HG03025 (cell line): ENCODE measurements around the gene GPR153.
"Not testable (repeated sequence)": the region's sequence is repeated elsewhere in the genome, so short reads cannot be mapped to it uniquely, and the experiment has no call there.

Experiments
- ATAC-seq: cut with Tn5 transposase; IDR thresholded peaks from one replicate; pipeline ENCODE4 v1.9.1; 2021; ENCODE audit warnings: mild to moderate bottlenecking, moderate library complexity; ENCODE audit not compliant: unreplicated experiment, low FRiP score

GPR153 gene

DNA sequence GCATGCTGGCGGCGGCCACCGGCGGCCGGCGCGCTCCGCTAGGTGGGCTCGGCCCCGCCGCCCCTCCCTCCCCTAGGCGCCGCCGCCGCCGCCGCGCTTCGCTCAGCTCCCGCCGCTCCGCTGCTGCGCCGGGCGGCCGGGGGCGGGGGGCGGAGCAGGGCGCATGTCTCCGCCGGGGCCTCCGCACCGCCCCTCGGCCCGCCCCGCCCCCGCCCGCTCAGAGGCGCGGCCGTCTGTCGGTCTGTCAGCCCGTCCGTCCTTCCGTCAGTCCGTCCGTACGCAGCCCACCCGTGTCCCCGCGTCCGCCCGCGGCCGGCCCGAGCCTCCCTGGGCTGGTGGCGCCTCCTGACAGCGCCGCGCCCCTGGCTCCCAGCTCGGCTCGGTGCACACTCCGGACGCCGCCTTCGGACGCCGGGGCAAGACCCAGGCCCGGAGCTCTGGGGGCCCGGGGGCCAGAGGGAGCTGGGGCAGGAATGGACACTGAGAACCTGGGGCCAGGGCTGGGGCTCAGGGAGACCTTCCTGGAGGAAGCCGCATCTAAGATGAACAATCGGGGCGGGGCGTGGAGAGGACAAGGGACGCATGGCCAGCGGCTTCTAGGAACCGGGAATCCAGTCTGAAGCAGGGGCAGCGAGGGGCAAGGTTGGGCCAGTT lies at the start of gene GPR153:
GPR153 (minus strand) TSS at position 138 of the 654 bp plus-strand sequence. CDS start 6,193 bp downstream, outside the sequence.
- no peak for ATAC-seq

DNA sequence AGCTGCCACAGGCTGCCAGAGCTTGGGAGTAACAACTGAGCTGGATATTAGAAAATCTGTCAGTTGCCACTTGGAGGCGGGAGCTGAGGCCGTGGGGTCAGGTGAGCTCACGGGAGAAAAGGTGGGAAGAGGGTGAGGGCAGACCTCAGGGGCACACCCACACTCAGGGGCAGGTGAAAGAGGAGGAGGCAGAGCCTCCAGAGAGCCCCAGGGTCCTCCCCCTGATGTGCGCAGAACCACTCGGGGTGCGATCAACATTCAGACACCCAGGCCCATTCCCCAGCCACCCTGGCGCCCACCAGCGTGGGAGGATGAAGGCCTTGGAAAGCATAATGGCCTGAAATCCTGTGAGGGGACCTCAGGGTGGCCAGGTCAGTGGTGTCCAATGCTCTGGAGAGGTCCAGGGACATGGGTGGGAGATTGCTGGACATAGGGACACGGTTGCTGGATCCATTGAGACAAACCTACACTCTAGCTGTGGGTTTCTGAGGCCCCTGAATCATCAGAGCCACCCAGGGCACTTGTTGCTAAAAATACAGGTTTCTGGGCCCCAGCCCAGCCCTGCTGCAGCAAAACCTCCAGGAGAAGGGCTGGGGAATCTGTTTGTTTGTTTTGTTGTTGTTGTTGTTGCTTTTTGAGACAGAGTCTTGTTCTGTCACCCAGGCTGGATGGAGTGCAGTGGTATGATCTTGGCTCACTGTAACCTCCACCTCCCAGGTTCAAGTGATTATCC lies 49.4 kb upstream of the GPR153 start:
- no peak for ATAC-seq

DNA sequence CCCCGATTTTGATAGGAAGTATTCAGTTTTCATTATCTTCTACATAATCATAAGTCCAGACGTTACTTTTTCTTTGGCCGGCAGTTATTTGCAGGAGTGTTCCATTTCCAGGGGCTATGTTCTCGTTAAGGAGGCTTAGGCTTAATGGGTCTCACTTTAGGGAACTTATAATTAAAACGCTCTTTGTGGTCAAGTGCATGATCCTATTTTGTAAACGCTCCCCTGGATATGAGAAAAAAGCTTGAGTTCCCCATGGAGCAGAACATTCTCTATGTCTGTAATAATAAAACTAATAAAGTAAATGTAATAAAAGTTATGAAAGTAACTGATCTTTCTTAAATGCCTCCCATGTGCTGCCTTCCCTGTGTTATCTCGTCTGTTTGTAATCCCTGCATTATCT lies 48.7 kb upstream of the GPR153 start:
- no peak for ATAC-seq

DNA sequence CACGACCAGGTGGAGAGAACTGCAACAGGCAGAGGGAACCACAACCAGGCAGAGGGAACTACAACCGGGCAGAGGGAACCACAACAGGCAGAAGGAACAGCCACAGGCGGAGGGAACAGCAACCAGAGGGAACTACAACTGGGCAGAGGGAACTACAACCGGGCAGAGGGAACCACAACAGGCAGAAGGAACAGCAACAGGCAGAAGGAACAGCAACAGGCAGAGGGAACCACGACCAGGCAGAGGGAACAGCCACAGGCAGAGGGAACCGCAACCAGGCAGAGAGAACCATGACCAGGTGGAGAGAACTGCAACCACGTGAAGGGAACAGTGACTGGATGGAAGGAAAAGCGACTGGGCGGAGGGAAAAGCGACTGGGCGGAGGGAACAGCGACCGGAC lies 47.6 kb upstream of the GPR153 start:
- no peak for ATAC-seq

DNA sequence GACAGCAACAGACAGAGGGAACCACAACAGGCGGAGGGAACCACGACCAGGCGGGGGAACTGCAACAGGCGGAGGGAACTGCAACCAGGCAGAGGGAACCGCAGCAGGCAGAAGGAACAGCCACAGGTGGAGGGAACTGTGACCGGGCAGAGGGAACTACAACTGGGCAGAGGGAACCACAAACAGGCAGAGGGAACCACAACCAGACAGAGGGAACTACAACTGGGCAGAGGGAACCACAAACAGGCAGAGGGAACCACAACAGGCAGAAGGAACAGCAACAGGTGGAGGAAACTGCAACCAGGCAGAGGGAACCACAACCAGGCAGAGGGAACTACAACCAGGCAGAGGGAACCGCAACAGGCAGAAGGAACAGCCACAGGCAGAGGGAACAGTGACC lies 46.8 kb upstream of the GPR153 start:
- not testable (repeated sequence) for ATAC-seq

DNA sequence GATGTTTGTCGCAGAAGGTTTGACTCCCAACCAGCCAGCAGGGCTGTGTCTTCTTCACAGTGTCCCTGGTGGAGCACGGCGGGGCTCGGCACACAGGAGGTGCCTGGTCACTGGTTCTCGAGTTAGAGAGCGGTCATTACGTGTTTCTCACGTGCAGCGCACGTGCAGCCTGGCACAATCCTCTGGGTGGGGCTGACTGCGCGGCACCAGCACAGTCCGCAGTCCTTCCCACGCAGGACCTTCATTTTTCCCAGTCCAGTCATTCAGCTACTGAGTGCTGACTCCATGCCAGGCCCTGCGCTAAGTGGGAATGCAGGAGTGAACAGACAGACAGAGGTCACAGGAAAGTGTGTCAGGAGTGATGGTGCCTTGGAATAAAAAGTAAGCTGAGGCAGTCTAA lies 46.2 kb upstream of the GPR153 start:
- no peak for ATAC-seq

DNA sequence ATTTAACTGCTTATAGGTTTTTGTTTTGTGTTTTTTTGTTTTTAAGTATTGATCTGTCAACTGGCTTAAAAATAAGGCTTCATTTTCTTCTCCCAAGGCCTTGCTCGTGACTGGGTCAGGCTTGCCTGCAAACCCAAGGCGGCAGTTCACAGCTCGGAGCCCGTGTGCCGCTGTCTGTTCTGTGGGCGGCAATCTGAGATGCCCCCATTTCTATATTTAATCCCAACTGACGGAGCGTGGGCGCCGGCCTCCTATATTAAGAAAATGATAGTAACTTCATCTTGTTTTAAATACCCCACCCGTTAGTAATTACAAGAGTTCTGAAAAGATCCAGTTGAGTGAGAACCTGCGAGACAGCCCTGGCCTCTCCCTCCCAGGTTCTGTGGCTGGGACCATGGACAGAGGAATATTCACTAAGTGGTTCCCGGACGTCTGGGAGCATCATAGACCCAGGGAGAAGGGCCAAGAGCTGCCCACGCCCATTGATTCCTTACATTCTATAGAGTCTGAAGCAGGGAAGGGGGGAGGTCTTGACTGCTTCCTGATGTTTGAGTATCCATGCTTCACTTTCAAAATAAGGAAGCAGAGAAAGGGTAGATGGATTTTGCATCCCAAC lies 42.6 kb upstream of the GPR153 start:
- ATAC-seq: no peak

DNA sequence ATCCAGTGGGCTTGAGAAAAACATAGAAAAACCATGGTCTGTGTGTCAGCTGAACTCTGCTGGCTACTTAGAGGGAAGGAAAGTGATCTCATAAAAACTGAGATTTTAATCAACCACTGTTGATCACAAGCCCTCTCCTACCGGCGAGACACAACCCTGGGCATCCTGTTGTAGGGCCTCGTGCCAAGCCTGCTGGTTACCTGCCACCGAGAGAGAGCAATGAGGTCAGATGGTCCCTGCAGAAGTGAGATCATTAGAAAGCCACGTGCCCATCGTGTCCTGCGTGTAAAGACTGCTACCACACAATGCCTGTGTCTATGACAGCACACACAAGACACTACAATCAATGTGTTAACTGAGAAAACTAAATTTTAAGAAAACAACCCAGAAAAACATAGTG lies 41.7 kb upstream of the GPR153 start:
- ATAC-seq: no peak

DNA sequence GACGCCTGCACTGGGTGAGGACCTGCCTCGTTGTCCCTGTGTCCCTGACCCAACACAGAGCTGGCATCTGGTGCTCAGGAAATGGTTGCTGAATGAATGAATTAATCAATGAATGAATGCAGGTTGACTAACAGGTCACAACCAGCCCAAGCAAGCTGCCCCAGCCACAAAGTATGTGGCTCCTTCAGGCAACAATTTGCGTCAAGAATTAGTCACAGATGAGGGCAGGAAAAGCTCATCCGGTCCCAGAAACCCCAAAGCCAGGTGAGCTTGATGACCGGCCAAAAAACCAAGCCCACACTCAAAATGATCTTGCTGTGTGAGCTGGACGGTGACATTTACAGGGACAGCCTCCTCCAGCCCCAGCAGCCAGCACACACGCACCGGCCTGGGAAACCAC lies 40.6 kb upstream of the GPR153 start:
- ATAC-seq: no peak

DNA sequence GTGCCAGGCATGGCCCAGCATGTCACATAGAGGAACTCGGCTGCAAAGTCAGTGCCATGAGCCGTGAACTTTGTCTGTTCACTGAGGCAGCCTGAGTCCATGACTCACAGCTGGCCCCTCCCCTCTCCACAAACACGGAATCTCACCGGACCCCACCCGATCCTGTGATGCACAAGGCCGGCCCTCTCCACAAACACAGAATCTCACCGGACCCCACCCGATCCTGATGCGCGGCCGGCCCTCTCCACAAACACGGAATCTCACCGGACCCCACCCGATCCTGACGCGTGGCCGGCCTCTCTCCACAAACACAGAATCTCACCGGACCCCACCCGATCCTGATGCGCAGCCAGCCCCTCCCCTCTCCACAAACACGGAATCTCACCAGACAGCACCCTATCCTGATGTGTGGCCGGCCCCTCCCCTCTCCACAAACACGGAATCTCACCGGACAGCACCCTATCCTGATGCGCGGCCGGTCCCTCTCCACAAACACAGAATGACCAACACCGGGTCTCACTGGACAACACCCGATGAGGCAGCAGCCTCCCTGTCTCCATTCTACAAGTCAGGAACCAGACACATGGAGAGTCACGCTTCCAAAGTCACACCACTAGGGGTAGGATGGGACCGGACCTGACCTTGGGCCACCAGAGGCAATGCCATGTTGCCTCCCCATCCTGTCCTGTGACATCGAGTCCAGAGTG lies 39.6 kb upstream of the GPR153 start:
- ATAC-seq: no peak

DNA sequence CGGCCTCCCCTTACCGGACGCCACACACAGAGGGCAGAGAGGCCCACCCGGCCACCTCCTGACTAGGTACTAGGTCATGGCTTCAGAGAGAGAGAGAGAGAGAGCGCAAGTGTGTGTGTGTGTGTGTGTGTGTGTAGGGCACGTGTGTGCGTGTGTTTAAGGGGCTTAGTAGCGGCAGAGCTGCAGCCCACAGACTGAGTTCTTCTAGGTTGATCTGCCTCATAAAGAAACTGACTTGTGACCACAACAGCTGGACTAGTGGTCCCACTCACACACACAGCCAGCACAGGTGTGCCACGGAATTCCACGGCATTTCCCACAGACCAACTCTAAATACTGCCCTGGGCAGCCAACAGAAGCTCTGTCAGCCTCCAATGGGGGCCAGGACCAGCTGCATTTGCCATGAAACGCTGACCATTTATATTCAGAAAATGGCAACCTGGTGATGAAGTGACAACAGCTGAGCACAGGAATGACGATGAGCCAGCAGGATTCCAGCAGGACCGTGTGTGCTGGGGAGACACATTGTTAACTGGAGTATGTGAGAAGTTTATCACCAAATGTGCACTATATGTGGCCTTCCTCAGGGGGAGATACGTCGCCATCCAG lies 38.8 kb upstream of the GPR153 start:
- ATAC-seq: no peak

DNA sequence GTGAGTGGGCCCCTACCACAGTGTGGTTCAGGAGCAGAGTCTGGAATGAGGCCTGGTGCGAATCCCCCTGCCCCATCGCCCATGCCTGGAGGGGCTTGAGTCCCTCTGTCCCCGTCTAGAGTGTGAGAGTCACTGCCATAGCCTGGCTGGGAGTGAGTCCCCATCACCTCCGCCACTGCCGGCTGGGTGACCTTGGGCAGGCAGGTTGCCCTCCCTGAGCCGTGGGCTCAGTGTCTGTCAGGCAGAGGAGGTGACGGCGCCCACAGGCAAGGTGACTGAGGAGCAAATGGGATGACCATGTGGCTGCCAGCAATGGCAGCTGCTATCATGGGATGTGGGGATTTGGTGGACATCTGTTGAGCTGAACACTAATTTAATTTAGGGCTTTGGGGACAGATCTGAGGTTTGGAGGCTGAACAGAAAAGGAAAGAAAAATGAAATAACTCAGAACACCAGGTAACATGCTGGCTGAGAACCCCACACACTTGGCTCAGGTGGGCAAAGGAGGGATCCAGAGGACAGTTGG lies 38.1 kb upstream of the GPR153 start:
- no peak for ATAC-seq

DNA sequence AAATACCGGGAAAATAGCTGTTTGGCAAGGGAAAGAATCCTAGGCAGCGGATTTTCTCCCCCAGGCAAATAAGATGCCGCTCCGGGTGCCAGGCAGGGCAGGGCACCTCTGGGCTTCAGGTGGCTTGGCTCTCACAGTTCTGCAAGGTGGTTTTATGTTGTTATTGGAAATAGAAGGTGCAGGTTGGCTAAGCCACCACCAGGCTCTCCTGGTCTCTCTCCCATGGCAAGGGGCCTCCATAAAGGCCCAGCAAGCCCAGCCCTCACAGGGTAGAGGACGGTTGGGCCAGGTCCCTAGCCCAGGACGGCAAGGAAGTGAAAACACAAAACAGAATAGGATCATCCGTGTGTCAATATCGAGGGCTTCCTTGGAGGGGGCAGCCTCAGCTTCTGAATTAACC lies 37.6 kb upstream of the GPR153 start:
- ATAC-seq: no peak

DNA sequence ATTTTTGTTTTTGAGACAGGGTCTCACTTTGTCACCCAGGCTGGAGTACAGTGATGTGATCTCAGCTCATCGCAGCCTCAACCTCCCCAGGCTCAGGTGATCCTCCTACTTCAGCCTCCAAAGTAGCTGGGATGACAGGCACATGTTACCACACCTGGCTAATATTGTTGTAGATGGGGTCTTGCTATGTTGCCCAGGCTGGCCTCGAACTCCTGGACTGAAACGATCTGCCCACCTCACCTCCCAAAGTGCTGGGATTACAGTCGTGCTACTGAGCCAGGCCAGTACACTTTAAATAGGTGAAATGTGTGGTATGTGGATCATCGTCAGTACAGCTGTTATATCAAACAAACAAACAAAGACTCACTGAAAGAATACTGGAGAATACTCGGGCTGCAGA lies 35.0 kb upstream of the GPR153 start:
- ATAC-seq: no peak

DNA sequence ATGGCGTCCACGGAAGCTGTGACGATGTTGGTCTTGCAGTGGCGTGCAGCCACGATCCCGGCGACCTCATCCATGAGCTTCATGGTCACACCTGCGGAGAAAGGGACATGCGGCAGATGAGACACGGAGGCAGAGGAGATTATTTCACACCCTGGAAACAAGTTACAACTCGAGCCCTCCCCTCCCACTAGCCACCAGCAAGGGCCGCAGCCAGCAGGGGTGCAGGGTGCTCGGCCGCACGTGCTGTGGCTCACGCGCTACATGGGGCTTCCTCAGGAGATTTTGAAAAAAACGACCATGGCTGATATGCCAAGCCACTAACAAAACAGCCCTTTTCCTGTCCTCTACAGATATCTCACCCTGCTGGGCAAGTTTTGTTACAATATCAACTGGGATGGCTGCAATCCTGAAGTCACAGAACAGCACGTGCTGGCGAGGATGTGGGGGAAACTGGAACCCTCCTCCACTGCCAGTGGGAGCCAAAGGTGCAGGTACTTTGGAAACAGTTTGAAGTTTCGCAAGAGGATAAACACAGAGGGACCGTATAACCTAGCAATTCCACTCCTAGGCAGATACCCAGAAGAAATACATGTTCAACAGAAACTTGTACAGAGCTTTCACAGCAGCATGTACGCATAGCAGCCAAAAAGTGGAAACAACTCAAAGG lies 34.1 kb upstream of the GPR153 start:
- ATAC-seq: no peak

DNA sequence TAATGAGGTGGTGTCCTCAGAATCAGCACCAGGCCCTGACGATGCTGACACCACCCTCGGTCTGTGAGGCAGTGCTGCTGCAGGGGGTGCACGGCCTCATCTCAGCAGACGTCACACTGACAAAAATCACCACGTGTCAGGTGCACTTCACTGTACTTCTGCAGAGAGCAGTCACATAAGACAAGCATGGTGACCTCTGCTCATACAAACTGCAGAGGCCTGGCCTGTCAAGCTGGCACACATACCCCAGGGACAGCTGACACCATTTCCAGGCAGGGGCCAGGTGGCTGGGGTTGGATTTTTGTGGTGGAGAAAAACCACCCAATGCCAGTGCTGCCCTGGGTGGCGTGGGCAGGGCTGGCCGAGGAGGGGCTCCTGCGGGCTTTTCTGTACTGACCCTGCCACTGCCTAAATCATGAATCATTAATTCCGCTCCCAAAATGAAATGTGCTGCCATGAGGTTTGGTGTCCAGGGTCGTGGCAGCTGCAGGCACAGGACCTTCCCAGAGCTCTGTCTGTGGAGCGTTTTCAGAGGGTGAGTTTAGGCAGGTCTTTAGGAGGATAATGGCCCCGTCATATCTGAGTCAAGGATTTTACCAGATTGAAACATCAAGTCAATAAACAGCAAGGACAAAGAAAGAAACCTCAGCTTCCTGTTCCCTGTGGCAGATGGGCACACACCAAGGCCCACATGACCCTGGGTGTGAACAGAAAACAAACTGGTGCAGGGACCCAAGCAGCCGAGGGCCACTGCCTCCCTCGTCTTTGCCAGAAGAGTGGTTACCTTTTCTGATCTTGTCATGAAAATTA lies 33.4 kb upstream of the GPR153 start:
- ATAC-seq: no peak

DNA sequence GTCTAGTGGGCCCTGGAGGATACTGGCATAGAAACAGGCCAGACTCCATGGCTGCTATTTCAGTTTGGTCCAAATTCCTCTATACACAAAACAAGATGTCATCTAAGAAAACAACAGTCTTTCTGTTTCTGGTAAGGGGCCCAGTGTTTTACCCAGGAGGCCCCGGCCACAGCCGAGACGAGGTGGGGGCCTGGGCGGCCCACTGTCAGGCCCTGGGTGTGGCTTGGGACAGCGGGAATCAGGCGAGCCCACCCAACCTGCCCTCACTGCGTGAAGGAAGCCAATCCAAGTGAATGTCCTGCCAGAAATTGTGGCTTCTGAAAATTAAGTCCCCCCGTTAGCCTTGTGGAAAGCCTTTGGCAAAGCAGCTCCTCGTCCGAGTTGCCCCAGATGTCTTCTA lies 31.2 kb upstream of the GPR153 start:
- ATAC-seq: no peak

DNA sequence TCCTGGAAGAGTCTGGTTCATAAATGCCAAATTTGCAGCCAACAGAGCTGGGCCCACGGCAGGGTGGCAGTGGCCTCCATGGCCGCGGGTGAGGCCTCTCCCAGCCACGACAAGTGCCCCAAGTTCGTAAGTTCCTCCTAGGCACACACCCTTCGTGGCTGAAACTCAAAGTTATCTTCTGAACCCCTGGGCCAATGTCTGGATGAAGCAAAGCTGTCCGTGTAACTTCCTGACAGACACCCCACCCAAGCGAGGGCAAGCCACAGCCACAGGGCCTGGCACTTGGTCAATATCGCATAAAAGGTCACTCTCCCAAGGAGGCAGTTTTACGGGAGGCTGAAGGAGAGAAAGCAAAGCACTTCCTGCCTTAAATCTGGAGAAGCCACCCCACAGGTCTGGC lies 27.8 kb upstream of the GPR153 start:
- no peak for ATAC-seq

DNA sequence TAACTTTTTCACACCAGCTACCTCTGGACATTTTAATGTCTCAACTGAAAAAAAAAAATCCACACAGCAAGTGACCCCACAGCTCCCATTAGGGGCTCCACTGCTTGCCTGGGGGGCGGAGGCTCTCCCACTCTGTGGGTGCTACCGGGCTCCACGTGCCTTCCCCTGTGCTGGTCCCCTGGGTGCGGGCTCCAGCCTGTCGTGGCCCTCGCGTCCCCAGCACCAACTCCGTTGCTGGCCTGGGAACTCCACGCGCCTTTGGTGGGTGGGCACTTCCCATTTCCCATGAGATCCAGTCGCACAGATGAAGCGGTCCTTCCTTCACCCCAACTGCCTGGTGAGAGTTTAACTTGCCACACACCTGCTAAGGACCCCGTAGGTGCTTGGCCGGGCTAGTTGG lies 27.1 kb upstream of the GPR153 start:
- ATAC-seq: no peak
